Cardiac muscle cell (in vitro differentiated cells and primary cell): Measurements from ENCODE around the gene TAF11L6. TPM values are rescaled to one million over a fixed set of nuclear protein-coding genes. Genes with fewer than 3 reads are reported as not detected.
"Not testable (repeated sequence)": the region's sequence is repeated elsewhere in the genome, so short reads cannot be mapped to it uniquely, and the experiment has no call there.

Source experiments
- DNase-seq, 2 donors: peaks; one replicate each; pipeline versions ENCODE4 v3.0.0 to v3.0.0-alpha.2; 2010 to 2017; ENCODE audit warnings: low read depth in 1 of 2, low spot score in 1 of 2
- H3K27ac ChIP-seq: fragments of 200-600 bp; sonication (generic); 2 replicates; pipeline ENCODE4 v1.5.1; 2016
- H3K27me3 ChIP-seq: fragments of 200-600 bp; sonication (generic); 2 replicates; pipeline ENCODE4 v1.6.0; 2016; ENCODE audit warnings: control low read depth
- H3K36me3 ChIP-seq: fragments of 200-600 bp; sonication (generic); 2 replicates; pipeline ENCODE4 v1.5.1; 2016; ENCODE audit warnings: control low read depth
- H3K4me1 ChIP-seq: fragments of 200-600 bp; sonication (generic); 2 replicates; pipeline ENCODE4 v1.8.1; 2017; ENCODE audit warnings: low read depth, mild to moderate bottlenecking, mixed run types
- H3K4me3 ChIP-seq: fragments of 200-600 bp; sonication (generic); 2 replicates; pipeline ENCODE4 v1.5.1; 2016; ENCODE audit warnings: mild to moderate bottlenecking
- H3K9me3 ChIP-seq: fragments of 200-600 bp; sonication (generic); 2 replicates; pipeline ENCODE4 v1.5.1; 2017; ENCODE audit warnings: low read depth, mild to moderate bottlenecking, control low read depth
- polyA plus RNA-seq: library from polyadenylated mRNA; unstranded; fragments of >200 nt; fragmentation: Nextera tagmentation; extraction: Ambion mirVana; gene quantifications from 2 replicates; pipeline ENCODE4 v1.2.1, GENCODE V29; 2016
- total RNA-seq: library from RNA; depleted of rRNA; stranded (reverse); fragments of >200 nt; gene quantifications from 2 replicates; pipeline ENCODE4 v1.2.3, GENCODE V29; 2016
- TF ChIP-seq, protein P1 (sequence below): IDR thresholded peaks from 2 replicates; pipeline ENCODE4 v1.5.1; 2012; ENCODE audit warnings: low read depth, mild to moderate bottlenecking, low read length

Gene TAF11L6
- total RNA-seq = not detected in 2 replicates
- not detected in 2 replicates for polyA plus RNA-seq

DNA sequence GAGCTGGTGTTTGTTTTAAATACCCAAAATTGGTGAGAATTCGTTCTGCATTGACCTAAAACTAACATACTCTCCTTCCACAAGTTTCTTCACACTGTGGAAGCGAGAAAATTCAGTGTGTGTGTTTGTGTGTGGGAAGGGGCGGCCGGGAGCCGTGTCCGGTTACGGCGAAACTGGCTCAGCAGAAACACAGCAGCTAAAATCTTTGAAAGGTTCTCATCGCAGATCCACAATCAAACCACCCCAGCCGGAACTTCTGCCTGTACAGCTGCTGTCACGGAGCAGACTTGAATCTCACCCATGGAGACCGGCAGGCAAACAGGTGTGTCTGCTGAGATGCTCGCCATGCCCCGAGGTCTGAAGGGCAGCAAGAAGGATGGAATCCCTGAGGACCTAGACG, at the start of gene TAF11L6:
TSS of gene TAF11L6 (plus strand) at position 301 of the 400 bp plus-strand sequence.
- not testable (repeated sequence) for H3K27me3 ChIP-seq, DNase-seq, H3K36me3 ChIP-seq, H3K9me3 ChIP-seq, H3K4me1 ChIP-seq, H3K27ac ChIP-seq, H3K4me3 ChIP-seq

DNA sequence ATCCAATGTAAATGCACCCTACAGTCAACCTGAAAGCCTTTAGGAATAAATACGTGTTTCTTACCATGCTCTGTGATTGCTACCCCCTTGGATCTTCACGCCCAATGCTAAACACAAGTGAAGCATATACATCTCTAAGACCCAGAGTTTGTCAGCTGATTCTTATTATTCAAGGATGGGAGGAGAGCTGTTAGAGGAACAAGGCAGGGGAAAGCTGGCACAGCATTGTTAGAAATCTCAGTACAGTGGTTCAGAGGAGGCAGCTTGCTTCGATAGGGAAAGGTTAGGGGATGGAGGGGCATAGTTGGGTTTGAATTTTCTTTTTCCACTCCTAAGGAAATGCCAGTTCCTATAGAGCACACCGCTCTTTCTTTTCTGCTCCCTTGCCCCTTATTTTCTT, 47.1 kb upstream of the TAF11L6 start:
- peaks cover 12% of the 10 kb centered on the region for H3K27me3 ChIP-seq
- no peak for DNase-seq
- H3K36me3 ChIP-seq = no peaks in the 10 kb centered on the region
- no peaks in the 10 kb centered on the region for H3K9me3 ChIP-seq
- no peak overlapping the region for H3K4me3 ChIP-seq
- H3K27ac ChIP-seq = no peak overlapping the region
- H3K4me1 ChIP-seq = no peaks in the 10 kb centered on the region
- TF ChIP-seq, protein P1, sequence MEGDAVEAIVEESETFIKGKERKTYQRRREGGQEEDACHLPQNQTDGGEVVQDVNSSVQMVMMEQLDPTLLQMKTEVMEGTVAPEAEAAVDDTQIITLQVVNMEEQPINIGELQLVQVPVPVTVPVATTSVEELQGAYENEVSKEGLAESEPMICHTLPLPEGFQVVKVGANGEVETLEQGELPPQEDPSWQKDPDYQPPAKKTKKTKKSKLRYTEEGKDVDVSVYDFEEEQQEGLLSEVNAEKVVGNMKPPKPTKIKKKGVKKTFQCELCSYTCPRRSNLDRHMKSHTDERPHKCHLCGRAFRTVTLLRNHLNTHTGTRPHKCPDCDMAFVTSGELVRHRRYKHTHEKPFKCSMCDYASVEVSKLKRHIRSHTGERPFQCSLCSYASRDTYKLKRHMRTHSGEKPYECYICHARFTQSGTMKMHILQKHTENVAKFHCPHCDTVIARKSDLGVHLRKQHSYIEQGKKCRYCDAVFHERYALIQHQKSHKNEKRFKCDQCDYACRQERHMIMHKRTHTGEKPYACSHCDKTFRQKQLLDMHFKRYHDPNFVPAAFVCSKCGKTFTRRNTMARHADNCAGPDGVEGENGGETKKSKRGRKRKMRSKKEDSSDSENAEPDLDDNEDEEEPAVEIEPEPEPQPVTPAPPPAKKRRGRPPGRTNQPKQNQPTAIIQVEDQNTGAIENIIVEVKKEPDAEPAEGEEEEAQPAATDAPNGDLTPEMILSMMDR = no peak

DNA sequence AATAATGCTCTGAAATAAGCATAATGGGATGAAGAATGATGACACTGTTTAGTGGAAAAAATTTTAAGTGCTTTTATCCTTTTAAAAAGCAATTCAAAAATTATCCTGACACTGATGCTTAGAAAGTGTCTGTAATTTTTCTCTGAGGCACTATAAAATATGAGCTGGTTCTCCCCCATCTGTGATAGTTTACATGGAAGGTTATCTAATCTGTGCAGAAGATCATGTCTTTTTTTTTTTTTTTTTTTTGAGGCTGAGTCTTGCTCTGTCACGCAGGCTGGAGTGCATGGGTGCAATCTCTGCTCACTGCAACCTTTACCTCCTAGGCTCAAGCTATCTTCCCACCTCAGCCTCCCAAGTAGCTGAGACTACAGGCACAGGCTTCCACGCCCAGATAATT, 45.7 kb upstream of the TAF11L6 start:
- TF ChIP-seq, protein P1 = no peak
- H3K36me3 ChIP-seq = no peaks in the 10 kb centered on the region

DNA sequence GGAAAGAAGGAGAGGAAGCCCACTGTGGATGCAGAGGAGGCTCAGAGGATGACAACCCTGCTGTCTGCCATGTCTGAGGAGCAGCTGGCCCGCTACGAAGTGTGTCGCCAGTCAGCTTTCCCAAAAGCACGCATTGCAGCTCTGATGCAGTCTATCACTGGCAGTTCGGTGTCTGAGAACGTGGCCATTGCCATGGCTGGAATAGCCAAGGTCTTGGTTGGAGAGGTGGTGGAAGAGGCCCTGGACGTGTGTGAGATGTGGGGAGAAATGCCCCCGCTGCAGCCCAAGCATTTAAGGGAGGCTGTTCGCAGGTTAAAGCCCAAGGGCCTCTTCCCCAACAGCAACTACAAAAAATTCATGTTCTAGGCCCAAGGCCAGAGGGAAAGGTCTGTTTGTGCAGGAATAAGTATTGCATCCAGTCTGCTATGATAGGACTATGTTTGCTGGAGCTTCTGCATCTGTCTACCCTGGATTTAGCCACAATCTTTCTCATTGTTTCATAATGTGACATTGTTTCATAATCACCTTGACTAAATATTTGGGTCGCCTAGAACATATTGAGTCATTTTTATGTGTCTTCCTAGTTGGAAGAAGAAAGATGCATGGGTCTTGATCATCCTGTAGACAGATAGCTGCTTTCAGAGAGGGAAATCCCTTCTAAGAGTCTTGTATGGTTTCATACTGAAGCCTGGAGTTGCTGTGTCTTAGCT, 41.9 kb upstream of the TAF11L6 start:
- not testable (repeated sequence) for H3K4me3 ChIP-seq, H3K4me1 ChIP-seq, H3K9me3 ChIP-seq, H3K27me3 ChIP-seq, H3K36me3 ChIP-seq, H3K27ac ChIP-seq, DNase-seq

More for the DNA sequence above, 45.7 kb upstream of the TAF11L6 start:
- no peaks in the 10 kb centered on the region for H3K4me1 ChIP-seq
- H3K9me3 ChIP-seq = no peaks in the 10 kb centered on the region
- DNase-seq = no peak
- no peak overlapping the region for H3K27ac ChIP-seq
- peaks cover 12% of the 10 kb centered on the region for H3K27me3 ChIP-seq
- H3K4me3 ChIP-seq = no peak overlapping the region

DNA sequence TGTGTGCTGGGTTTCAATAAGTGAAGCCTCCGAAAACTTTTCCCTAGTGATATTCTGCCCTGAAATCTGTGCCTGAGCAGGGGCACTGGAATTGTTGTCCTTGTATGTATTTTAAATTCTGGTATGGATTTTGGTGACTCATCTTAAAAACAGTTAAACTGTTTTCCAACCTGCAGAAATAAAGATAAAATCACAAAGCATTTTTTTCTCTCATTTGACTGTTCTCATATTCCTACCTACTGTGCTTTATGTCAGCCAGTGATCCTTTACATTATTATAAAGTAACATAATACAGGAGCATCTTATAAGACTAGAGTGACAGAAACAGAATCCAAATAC, 41.3 kb upstream of the TAF11L6 start:
- Histone ChIP-seq H3K9me3 (no peaks in the 10 kb centered on the region), H3K4me3 (no peak overlapping the region), H3K27ac (no peak overlapping the region), H3K4me1 (no peaks in the 10 kb centered on the region), H3K27me3 (peaks cover 4% of the 10 kb centered on the region), H3K36me3 (no peaks in the 10 kb centered on the region)
- no peak for DNase-seq
- TF ChIP-seq, protein P1 = no peak

DNA sequence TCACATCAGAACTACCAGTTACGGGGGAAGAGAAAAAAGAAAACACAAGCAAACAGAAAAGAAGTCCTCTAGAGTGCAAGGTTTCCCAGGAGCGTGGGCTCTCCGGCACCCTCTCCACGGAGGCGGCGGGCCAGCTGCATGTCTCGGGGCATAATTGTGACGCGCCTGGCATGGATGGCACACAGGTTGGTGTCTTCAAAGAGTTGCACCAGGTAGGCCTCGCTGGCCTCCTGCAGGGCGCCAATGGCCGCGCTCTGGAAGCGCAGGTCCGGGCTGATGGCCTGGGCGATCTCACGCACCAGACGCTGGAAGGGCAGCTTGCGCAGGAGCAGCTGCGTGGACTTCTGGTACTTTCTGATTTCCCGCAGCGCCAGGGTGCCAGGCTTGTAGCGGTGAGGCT, 37.2 kb upstream of the TAF11L6 start:
- H3K4me1 ChIP-seq, DNase-seq, H3K27me3 ChIP-seq: not testable (repeated sequence)

DNA sequence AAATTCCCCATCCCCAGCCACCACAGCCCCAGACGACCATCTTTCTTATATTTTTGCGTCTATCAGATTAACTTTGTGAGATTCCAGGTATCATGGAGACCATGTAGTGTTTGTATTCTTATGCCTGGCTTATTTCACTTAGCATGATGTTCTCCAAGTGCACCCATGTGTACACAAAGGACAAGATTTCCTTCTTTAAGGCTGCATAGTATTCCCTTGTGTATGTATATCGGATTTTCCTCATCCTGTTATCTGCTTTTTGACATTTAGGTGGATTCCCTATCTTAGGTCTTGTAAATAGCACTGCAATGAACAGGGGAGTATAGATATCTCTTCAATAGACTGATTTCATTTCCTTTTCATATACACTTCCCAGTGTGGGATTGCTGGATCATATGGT, 35.7 kb upstream of the TAF11L6 start:
- H3K4me1 ChIP-seq = no peaks in the 10 kb centered on the region
- no peak overlapping the region for H3K4me3 ChIP-seq
- peaks cover 4% of the 10 kb centered on the region for H3K27me3 ChIP-seq
- DNase-seq = no peak
- no peaks in the 10 kb centered on the region for H3K36me3 ChIP-seq
- no peak overlapping the region for H3K27ac ChIP-seq
- H3K9me3 ChIP-seq = no peaks in the 10 kb centered on the region
- TF ChIP-seq, protein P1 = no peak

More for the DNA sequence above, 37.2 kb upstream of the TAF11L6 start:
- H3K36me3 ChIP-seq, H3K4me3 ChIP-seq, H3K27ac ChIP-seq, H3K9me3 ChIP-seq: not testable (repeated sequence)
